Stomach (tissue), 4 donors: ENCODE data around the gene SPINT4.

Experiments used
- CTCF ChIP-seq, 7 experiments: fragments of 450-650 bp in 4 of 7; fragments of 200-600 bp in 3 of 7; sonication (generic) in 3 of 7; IDR thresholded peaks; one replicate each; pipeline ENCODE4 v1.5.1; 2016 to 2019; ENCODE audit warnings: antibody characterized with exemption in 7 of 7, control low read depth in 2 of 7, mild to moderate bottlenecking in 1 of 7
- POLR2AphosphoS5 ChIP-seq, 3 donors: sonication (generic); formaldehyde crosslinking; IDR thresholded peaks; one replicate each; pipeline ENCODE4 v1.6.1; 2016; ENCODE audit warnings: antibody characterized with exemption in 3 of 3

DNA sequence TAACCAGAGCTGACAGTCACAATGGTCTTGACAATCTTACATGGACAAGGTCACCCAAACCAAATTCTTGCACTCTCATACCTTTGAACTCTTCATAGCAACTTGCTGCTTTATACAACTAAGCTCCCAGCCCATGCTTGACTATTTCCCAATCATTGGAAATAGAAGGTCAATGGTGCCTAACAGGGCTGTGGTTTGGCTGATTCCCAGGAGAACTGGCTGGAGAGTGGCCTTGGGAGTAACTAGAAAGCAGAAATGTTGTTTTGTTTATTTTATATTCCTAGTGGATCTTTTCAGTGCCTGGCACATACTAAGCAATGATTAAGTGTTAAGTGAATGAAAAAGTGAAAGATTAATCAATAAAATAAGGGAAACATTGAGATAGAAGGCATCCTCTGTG lies 3.0 kb downstream of the SPINT4 start:
- TF ChIP-seq CTCF (IDR thresholded peaks at IDR 0.05) (no peak), POLR2AphosphoS5 (IDR thresholded peaks at IDR 0.05) (no peak)
